Natural killer cell (primary cell): ENCODE results near the gene SIPA1L3. TPM values are rescaled to one million over a fixed set of nuclear protein-coding genes. Genes with fewer than 3 reads are reported as not detected.

ENCODE experiments used
- ATAC-seq, 3 donors: fragments of 150-1000 bp in 2 of 3; fragments of 200-7000 bp in 1 of 3; cut with Tn5 transposase; 1 replicate in 1 of 3; 2 replicates in 2 of 3; pipeline ENCODE4 v1.10.0; 2021; ENCODE audit warnings: mild to moderate bottlenecking in 2 of 3, moderate library complexity in 2 of 3
- DNase-seq, 2 donors: peaks; one replicate each; pipeline versions ENCODE4 v3.0.0 to v3.0.0-alpha.2; 2013 to 2021; ENCODE audit warnings: mixed read lengths in 1 of 2
- H3K27ac ChIP-seq: one replicate; pipeline ENCODE4 v1.5.1; 2013; ENCODE audit warnings: mild to moderate bottlenecking, low read length
- H3K27me3 ChIP-seq: one replicate; pipeline ENCODE4 v1.6.1; 2013; ENCODE audit warnings: low read length; ENCODE audit not compliant: control insufficient read depth, insufficient read depth
- H3K36me3 ChIP-seq: one replicate; pipeline ENCODE4 v1.6.1; 2013; ENCODE audit warnings: low read length; ENCODE audit not compliant: control insufficient read depth, insufficient read depth
- H3K4me1 ChIP-seq: one replicate; pipeline ENCODE4 v1.6.1; 2013; ENCODE audit warnings: low read length; ENCODE audit not compliant: control insufficient read depth, insufficient read depth
- H3K4me3 ChIP-seq: one replicate; pipeline ENCODE4 v1.5.1; 2013; ENCODE audit warnings: low read length
- H3K9me3 ChIP-seq: one replicate; pipeline ENCODE4 v1.6.1; 2013; ENCODE audit warnings: low read length; ENCODE audit not compliant: control insufficient read depth, insufficient read depth
- H3K27ac Mint-ChIP-seq, 2 donors: one replicate each; pipeline ENCODE4 v1.8.0; 2022; ENCODE audit warnings: mild to moderate bottlenecking in 2 of 2, mixed read lengths in 2 of 2, moderate library complexity in 1 of 2
- H3K27me3 Mint-ChIP-seq, 2 donors: one replicate each; pipeline ENCODE4 v1.8.0; 2022; ENCODE audit warnings: low read depth in 2 of 2, mixed read lengths in 2 of 2
- H3K36me3 Mint-ChIP-seq: one replicate; pipeline ENCODE4 v1.8.0; 2022; ENCODE audit warnings: mixed read lengths
- H3K4me1 Mint-ChIP-seq, 2 donors: one replicate each; pipeline ENCODE4 v1.8.0; 2022; ENCODE audit warnings: mixed read lengths in 2 of 2
- H3K4me3 Mint-ChIP-seq: one replicate; pipeline ENCODE4 v1.8.0; 2022; ENCODE audit warnings: mild to moderate bottlenecking, moderate library complexity, mixed read lengths
- H3K9me3 Mint-ChIP-seq, 2 donors: one replicate each; pipeline ENCODE4 v1.8.0; 2022; ENCODE audit warnings: mixed read lengths in 2 of 2
- WGBS: methylation state at CpG from one replicate; pipeline ENCODE4 v1.1.7; 2013; ENCODE audit warnings: missing lambda C conversion rate; ENCODE audit not compliant: insufficient coverage; 5-methylcytosine and 5-hydroxymethylcytosine counted together
- intact Hi-C: fragments of 100-400 bp; cut with micrococcal nuclease; formaldehyde crosslinking; loops from one replicate; pipeline ENCODE4 v1.14.2; 2022
- total RNA-seq, 4 donors: library from RNA; stranded (reverse); fragments of 120-200 nt in 1 of 4; gene quantifications; one replicate each; pipeline versions ENCODE4 v1.2.3 to v1.2.4, GENCODE V29; 2013 to 2022
- TF ChIP-seq, protein P1 (sequence below): fragments of 200-600 bp; IDR thresholded peaks from one replicate; pipeline ENCODE4 v1.8.0; 2022; ENCODE audit warnings: antibody characterized with exemption

The SIPA1L3 gene
- total RNA-seq, 3 donors from 2014 or later (not counting 1 experiment from before 2014, with no cell fraction given), result 34.4 to 35.8 (median 35.4) TPM

DNA sequence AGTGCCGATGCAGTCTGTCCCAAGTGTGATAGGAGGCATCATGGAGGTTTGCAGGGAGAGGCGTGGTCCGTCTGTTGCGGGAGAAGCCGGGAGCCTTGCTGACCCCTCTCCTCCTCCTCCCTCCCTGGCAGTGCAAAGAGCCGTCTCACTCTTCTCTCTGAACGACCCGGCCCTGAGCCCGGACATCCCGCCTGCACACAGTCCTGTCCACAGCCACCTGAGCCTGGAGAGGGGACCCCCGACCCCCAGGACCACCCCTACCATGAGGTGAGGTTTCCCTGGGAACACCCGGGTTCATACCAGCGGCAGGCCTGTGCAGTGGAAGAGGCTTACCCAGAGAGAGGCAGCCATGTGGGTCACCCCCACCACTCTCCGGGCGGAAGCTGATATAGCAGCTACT is 294.7 kb downstream of the SIPA1L3 start:
- no peak for ATAC-seq
- intact Hi-C loops, result loop anchor here (5.0 kb wide), 1 partner anchor 209 kb away; no protein-coding TSS in a partner anchor
- Histone ChIP-seq H3K4me1 (no peaks in the 10 kb centered on the region), H3K27me3 (no peaks in the 10 kb centered on the region), H3K4me3 (no peak overlapping the region), H3K27ac (no peak overlapping the region), H3K36me3 (peaks cover 6% of the 10 kb centered on the region), H3K9me3 (no peaks in the 10 kb centered on the region)
- 95% methylated on average over 15 of the region's 15 CpGs for WGBS
- Mint-ChIP-seq H3K27ac (no peak overlapping the region), H3K36me3 (peaks cover 10% of the 10 kb centered on the region), H3K4me1 (peaks cover 5 to 6% of the 10 kb centered on the region in 2 donors), H3K27me3 (no peaks in the 10 kb centered on the region), H3K9me3 (no peaks in the 10 kb centered on the region), H3K4me3 (no peak overlapping the region)
- no peak for DNase-seq
- TF ChIP-seq, protein P1, sequence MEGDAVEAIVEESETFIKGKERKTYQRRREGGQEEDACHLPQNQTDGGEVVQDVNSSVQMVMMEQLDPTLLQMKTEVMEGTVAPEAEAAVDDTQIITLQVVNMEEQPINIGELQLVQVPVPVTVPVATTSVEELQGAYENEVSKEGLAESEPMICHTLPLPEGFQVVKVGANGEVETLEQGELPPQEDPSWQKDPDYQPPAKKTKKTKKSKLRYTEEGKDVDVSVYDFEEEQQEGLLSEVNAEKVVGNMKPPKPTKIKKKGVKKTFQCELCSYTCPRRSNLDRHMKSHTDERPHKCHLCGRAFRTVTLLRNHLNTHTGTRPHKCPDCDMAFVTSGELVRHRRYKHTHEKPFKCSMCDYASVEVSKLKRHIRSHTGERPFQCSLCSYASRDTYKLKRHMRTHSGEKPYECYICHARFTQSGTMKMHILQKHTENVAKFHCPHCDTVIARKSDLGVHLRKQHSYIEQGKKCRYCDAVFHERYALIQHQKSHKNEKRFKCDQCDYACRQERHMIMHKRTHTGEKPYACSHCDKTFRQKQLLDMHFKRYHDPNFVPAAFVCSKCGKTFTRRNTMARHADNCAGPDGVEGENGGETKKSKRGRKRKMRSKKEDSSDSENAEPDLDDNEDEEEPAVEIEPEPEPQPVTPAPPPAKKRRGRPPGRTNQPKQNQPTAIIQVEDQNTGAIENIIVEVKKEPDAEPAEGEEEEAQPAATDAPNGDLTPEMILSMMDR, result no peak

DNA sequence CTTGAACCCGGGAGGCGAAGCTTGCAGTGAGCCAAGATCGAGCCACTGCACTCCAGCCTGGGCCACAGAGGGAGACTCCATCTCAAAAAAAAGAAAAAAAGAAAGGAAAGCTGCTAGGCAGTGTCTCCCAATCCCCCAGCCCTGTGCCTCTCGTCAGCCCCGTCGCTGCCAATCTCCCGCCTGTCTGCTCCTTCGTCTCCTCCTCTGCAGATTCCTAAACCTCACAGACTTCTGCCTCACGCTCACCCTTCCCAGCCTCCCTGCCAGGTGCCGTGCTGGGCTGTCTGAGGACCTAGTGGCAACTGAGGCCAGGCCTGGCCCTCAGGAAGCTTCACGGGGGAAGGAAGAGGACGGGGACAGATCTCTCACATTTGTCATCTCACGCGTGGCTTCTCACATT is 295.5 kb downstream of the SIPA1L3 start:
- Histone ChIP-seq H3K36me3 (peaks cover 6% of the 10 kb centered on the region), H3K27ac (no peak overlapping the region), H3K9me3 (no peaks in the 10 kb centered on the region), H3K27me3 (peaks cover 2% of the 10 kb centered on the region), H3K4me1 (no peaks in the 10 kb centered on the region), H3K4me3 (no peak overlapping the region)
- Mint-ChIP-seq H3K4me3 (no peak overlapping the region), H3K27me3 (peaks cover 0 to 5% of the 10 kb centered on the region in 2 donors), H3K27ac (no peak overlapping the region), H3K4me1 (peaks cover 5 to 6% of the 10 kb centered on the region in 2 donors), H3K36me3 (peaks cover 10% of the 10 kb centered on the region), H3K9me3 (no peaks in the 10 kb centered on the region)
- ATAC-seq, result no peak
- 82% methylated on average over 14 of the region's 14 CpGs for WGBS
- TF ChIP-seq, protein P1, result no peak
- DNase-seq, result no peak
- intact Hi-C loops, result loop anchor here (5.0 kb wide), 1 partner anchor 210 kb away; no protein-coding TSS in a partner anchor

DNA sequence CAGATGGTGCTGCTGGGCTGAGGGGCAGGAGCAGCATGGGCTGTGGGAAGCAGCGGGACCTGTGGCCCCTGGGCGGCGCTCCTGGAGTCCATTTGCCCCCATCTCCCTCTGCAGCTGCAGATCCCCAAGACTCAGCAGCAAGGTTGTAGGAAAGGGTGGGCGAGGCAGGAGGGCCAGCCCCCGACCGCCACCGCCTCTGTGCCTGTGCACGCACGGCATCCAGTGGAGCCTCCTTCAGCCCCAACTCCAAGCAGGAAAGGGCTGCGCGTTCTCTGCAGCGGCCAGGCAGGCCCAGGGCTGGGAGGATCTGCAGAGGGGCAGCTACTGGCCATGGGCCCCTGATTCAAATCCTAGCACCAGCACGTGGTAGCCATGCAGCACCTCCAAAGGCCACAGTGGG is 296.2 kb downstream of the SIPA1L3 start:
- Histone ChIP-seq H3K4me1 (no peaks in the 10 kb centered on the region), H3K4me3 (no peak overlapping the region), H3K27me3 (peaks cover 3% of the 10 kb centered on the region), H3K36me3 (peaks cover 6% of the 10 kb centered on the region), H3K9me3 (no peaks in the 10 kb centered on the region), H3K27ac (no peak overlapping the region)
- 88% methylated on average over 13 of the region's 13 CpGs for WGBS
- Mint-ChIP-seq H3K36me3 (peaks cover 10% of the 10 kb centered on the region), H3K4me1 (peaks cover 5 to 6% of the 10 kb centered on the region in 2 donors), H3K27ac (no peak overlapping the region), H3K9me3 (no peaks in the 10 kb centered on the region), H3K27me3 (peaks cover 2 to 6% of the 10 kb centered on the region in 2 donors), H3K4me3 (no peak overlapping the region)
- TF ChIP-seq, protein P1, result no peak
- intact Hi-C loops, result loop anchor here (5.0 kb wide), 1 partner anchor 211 kb away; no protein-coding TSS in a partner anchor
- ATAC-seq, result no peak
- no peak for DNase-seq

DNA sequence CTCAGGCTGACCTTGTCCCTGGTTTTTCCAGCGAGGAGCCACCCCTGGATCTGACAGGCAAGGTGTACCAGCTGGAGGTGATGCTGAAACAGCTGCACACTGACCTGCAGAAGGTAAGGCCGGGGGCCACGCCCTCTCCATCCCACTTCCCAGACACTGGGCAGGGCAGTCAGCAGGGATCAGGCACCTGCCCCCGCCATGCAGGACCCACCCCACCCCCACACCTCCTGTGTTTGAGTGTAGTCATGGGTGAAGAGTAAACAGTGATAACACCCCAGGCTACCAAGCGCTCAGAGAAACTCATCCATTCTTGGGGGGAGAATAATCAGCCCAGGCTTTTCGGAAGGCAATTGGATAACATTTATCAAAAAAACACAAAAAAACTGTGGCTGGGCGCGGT is 297.1 kb downstream of the SIPA1L3 start:
- H3K4me1 Mint-ChIP-seq, result peaks cover 5 to 6% of the 10 kb centered on the region in 2 donors
- DNase-seq, result no peak
- no peak overlapping the region for H3K4me3 ChIP-seq
- intact Hi-C loops, result loop anchor here (5.0 kb wide), 1 partner anchor 212 kb away; no protein-coding TSS in a partner anchor
- TF ChIP-seq, protein P1, result no peak
- WGBS, result 98% methylated on average over 6 of the region's 8 CpGs
- no peak overlapping the region for H3K27ac Mint-ChIP-seq
- peaks cover 10% of the 10 kb centered on the region for H3K36me3 Mint-ChIP-seq
- no peaks in the 10 kb centered on the region for H3K9me3 Mint-ChIP-seq
- peaks cover 6% of the 10 kb centered on the region for H3K27me3 ChIP-seq
- H3K4me1 ChIP-seq, result no peaks in the 10 kb centered on the region
- no peaks in the 10 kb centered on the region for H3K9me3 ChIP-seq
- no peak for ATAC-seq
- no peak overlapping the region for H3K27ac ChIP-seq
- peaks cover 6% of the 10 kb centered on the region for H3K36me3 ChIP-seq
- no peak overlapping the region for H3K4me3 Mint-ChIP-seq
- peaks cover 7 to 9% of the 10 kb centered on the region in 2 donors for H3K27me3 Mint-ChIP-seq
